GM21447 (cell line): ENCODE data around the gene CCR6.

Source experiments
- ATAC-seq: cut with Tn5 transposase; IDR thresholded peaks from one replicate; pipeline ENCODE4 v1.9.1; 2021; ENCODE audit not compliant: unreplicated experiment

Gene CCR6

DNA sequence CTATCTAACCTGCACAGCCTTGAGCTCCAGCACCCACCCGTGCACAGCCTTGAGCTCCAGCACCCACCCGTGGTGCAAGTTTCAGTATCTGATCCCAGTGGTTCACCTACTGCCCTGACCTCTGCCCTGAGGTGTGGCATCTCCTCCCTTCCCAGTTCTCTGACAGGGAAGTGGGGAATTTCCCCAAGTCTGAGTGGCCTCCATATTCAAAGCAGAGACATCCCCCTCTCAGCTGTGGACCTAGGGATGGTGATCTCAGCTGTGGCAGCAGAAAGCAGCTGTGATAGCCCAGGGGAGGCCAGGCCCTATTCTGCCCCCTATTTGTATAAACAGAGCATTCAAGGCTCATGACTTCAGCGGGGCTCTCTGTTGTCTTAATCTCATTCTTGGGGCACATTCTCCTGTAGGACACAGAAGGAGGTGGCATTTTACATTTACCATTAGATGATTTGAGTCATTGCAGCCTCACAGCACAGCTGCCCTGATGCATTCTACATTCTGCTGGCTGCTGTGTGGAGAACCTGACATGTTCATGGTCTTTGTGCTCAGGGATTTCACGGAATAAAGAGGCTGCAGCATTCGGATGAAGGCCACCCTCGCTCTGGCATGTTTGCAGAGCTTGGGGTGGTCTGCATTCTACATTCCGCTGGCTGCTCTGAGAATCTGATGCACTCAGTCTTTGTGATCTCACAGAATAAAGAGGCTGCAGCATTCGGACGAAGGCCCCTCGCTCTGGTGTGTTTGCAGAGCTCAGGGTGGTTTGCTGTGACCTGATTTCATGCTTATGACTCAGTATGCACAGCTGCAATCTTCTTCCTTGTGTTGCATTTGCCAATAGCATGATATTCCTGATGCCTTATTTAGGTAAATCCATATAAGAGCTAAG lies 17.9 kb downstream of the CCR6 start:
- peak; percentile 52 for ATAC-seq

DNA sequence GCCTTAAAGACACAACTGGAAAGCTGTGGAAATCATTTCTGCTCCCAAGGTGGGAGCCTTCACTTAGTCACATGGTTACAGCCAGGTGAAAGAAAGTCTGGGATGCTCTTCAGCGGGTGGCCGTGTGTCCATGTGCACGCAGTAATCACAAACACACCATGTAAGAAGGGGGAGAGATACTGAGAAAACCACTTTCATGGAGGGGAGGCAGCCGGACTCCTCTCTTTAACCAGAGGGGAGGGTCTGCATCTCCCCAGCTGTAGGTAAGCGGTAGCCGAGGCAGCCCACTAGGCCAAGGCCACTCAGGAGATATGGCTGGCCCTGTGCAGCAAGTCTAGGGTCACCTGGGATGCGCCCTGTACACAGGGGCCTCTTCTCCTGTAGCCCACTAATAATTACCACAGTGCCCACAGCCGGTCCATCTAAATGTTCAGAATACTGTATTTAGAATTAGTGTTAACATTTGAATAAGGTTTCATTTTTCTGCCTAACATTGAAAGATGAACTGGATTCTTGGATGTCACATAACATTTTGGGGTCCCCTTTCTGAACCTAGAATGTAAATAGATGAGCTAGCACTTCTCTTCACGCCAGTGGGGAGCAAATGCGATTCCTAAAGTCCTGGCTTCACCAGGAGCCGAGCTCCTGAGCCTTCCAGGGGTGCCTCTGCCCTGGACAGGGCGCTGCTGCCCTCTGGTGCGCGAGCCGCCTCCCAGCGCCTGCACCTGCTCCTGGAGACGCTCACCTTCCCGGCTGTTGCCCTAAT lies 19.0 kb downstream of the CCR6 start:
- peak; percentile 55 for ATAC-seq

DNA sequence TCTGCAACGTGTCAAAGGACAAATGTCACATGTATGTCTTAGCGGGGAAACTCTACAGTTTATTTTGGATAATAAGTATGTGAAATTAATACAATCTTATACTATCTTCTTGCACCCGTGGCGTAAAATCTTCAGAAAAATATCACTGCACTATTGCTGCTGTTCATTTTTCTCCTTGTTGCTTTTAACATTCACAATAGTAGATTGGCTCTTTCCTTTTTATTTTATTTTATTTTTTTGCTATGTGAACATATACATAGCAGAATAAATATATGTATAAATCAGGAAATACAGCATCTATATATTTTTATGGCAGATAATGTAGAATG lies 19.5 kb downstream of the CCR6 start:
- ATAC-seq: no peak

DNA sequence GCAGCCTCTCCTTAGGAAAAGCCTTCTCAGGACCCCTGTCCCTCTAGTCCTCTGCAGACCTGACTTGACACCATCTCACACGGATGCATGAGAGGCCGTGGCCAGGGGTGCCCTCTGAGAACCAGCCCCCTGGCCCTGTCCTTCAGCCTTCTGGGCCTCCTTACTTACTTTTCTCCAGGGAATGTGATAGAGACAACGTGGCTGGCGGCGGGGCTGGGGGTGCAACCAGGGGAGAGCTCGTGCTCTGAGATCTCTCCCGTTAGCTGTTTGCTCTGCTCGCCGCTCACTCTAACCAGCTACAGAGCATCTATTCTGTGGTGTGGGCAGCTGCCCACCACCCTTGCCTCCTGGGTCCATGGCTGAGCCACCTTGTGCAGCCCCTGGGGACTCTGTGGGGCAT lies 20.1 kb downstream of the CCR6 start:
- ATAC-seq: no peak

DNA sequence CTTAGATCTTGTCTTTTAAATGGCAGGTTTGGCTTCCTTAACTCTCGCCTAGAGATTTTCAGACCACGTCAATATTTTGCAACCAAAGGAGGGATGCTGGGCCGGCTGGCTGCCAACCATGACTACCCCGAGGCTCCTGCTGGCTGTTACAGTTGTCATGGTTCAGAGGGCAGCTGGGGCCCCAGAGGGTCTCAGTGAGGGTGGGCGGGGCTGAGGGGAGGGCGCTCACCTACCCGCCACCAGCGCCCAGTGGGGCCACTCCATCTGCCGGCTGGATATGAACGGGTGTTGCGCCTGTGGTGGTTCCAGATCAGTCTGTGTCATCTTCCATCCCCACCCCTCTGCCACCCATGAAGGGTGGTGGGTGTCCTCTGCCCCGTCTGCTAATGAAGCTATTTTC lies 22.6 kb downstream of the CCR6 start:
- ATAC-seq: no peak

DNA sequence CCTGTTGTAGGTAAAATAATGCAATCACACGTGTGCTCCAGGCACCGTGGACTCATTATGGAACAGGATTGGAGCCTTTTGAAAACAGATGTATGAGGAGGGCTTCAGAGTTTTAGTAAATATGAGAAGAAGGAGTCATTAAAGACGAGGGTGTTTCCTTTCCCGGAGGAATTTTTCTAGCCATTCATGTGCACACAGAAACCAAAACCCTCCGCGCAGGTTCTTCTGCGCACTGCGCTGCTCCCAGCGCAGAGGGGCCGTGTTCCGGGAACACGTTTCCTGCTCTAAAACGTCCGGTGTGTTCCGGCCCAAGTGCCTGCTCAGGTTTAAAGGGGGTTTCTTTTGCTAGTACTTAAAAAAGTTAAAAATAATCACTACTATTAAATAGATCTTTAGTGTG lies 23.2 kb downstream of the CCR6 start:
- no peak for ATAC-seq

DNA sequence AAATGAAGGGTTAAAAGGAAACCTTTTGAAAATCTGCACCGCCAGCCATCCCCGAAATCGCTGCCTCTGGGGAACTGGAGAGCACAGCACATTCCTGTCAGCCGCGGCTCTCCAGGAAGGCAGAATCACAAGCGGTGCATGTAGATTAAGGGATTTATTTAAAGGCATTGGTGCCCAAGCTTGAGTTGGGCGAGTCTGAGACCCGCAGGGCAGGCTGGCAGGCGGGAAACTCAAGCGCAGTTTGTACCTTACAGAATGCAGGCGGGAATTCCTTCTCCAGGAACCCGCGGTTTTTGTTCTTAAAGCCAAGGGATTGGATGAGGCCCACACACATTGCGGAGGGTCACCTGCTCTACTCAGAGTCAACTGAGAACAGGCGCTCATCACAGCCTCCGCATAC lies 24.1 kb downstream of the CCR6 start:
- no peak for ATAC-seq

DNA sequence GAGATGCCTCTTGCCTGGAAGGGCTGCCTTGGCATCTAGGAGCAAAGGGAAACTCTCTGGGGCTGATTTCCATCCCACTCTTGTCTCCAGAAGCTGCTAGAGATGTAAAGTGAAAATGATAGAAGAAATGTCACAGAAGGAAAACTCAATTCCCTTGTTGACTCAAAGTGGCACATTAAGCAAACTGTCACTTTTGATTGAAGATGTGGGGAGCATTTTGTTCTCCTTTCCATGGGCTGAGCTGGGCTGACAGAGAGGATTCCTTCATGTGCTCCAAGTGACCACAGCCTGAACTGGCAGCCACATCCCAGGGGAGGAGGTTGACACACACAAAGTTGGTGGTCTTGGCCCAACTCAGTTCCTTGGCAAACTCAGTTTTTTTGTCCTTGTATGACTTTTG lies 25.1 kb downstream of the CCR6 start:
- ATAC-seq: no peak

DNA sequence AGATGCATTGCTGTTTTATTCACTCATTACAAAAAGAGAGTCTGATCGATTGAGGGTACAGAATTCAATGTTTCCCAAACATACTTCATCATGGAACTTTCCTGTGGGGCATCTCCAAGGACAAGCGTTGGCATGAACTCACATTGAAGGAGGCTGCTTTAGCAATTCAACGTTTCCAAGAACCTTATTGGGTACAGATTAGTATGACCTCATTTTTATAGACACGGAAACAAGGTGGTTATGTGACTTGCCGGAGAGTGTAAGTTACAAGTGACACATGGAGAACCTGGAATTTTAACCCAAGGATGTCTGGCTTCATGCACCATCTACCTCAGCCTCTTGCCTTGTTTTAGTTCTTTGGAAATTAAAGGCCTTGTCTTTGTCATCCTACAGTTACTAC lies 26.1 kb downstream of the CCR6 start:
- no peak for ATAC-seq

DNA sequence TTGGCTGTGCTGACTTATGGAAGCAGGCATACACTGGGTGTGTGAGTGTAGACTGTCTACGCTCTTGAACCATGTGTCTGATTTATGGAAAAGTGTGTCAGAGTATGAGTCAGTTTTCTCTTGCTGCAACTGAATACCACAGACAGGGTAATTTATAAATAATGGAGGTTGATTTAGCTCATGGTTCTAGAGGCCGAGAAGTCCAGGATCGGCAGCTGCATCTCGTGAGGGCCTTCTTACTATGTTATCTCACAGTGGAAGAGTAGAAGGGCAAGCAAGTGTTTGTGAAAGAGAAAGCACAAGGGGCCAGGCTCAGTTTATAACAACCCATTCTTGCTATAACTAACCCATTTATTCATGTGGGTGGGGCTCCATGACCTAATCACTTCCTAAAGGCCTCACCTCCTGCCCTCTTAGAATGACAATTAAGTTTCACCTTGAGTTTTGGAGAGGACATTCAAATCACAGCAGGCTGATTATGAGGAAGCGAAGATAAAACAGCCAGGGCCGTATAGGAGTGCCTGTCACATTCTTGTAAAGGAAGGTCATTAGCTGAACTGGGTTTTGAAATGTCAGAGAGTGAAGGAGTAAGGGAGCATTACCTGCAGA lies 28.1 kb downstream of the CCR6 start:
- ATAC-seq: peak; percentile 45

DNA sequence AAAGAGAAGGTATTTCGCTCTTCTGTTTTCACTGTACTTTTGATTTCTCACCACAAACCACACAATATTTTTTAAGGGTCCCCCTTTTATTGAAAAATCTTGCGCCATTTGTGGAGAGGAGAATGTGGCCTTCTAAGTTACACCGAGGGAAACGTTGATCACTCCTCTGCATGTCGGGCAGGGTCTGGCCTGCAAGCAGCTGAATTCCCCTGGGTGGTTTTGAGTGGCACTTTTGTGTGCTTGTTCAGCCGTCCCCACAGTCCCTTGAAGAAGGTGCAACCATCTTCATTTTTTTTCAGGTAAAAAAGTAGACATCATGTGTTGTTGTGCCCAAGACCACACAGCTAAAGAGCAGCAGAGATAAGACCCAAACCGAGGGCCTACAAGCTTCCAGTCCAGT lies 28.8 kb downstream of the CCR6 start:
- no peak for ATAC-seq

DNA sequence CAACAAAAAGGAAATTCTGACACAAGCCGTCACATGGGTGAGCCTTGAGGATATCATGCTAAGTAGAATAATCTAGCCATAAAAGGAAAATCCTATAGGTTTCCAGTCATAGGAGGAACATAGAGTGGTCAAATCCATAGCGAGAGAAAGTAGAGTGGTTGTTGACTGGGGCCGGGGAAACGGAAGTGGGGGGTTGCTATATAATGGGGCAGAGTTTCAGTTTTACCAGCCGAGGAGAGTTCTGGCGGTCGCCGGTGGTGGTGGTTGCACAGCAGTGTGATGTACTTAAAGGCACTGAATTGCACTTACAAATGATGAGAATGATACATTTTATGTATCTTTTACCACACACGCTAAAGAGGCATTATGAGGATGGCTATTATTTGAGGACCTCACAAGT lies 30.0 kb downstream of the CCR6 start:
- peak; percentile 59 for ATAC-seq

DNA sequence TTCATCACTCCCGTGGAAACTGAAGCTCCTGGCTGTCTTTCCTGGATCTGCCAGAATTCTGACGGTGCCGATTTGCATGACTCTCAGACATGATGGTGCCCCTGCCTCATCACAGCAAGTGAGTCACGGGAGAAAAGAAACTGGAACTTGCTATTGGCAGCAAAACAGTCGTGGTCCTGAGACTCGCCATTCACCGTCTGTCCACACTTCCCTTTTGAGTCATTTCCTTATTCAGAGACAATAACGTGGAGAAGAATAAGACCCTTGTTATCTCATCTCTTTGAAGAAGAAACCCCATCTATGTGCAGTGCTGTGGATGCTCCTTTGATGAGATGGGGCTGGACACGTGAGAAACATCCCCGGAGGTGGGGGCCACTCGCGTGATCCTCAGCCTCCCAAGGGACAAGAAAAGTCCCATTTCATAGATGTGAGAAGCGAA lies 30.6 kb downstream of the CCR6 start:
- peak; percentile 62 for ATAC-seq

DNA sequence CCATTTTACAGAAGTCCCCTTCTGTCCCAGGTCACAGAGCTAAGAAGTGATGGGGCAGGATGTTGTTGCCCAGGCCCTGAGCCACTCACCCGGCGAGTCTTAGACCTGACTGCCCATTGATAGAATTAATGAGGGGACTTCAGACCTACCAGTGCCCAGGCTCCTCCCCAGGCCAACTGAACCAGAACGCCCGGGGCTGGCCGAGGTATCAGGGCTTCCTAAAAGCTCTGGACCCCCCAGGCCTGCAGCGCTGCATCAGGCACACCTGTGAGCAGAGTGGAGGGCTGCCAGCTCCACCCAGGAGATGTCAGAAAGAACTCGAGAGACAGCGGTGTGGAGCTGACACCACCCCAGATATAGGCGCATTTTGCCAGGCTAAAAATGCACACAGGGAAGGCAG lies 31.4 kb downstream of the CCR6 start:
- ATAC-seq: no peak

DNA sequence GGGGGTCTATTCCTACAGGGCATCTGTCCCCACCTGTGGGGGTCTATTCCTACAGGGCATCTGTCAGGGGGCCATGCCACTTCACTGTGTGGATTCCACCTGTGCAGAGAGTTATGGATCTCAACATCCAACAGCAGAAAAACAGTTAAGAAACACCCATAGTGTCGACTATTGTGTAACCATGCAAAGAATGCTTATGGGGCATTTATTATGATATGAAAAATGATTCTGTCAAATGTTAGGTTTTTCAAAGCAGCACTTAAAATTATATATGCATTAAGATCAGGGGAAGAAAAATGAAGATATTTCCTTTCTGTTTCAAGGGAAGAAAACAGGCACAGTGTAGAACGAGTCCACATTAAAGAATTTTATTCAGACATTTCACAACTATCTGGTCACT lies 32.0 kb downstream of the CCR6 start:
- ATAC-seq: no peak

DNA sequence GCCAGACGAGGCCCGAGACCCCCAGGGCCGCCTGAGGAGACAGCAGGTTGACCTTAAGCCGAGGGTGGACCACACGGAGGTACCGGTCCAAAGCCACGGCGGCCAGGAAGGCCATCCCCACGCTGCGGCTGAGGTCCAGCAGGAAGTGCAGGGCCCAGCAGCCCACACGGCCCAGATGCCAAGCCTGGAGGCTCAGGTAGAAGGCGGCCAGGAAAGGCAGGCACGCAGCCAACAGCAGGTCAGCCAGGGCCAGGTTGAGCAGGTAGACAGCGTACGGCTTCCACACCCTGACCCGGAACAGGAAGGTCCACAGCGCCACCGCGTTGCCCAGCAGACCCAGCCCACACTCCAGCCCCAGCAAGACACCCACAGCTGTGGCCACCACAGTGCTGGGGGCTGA lies 34.5 kb downstream of the CCR6 start:
- ATAC-seq: no peak

DNA sequence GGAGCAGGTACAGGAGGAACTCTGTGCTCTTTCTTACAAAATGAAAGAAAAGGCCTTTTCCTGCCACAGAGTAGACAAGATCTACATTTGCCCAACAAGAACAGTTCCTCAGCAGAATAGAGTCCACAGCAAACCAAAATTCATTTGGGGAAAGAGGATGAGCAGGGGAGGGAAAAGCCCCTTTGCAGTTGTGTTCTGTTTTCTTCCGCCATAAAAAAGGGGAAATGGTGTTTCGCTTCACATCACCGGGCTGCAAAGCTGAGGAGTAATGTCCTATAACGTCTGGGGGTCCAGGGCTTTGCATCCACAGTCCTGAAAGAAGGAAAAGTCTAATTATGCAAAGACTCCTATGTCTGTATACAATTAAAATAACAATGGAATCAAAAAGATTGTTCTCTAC lies 35.0 kb downstream of the CCR6 start, which contains the start of gene GPR31:
TSS of gene GPR31 (minus strand) at position 118 of the 400 bp plus-strand sequence. CDS start 149 bp downstream, outside the sequence.
- ATAC-seq: no peak

DNA sequence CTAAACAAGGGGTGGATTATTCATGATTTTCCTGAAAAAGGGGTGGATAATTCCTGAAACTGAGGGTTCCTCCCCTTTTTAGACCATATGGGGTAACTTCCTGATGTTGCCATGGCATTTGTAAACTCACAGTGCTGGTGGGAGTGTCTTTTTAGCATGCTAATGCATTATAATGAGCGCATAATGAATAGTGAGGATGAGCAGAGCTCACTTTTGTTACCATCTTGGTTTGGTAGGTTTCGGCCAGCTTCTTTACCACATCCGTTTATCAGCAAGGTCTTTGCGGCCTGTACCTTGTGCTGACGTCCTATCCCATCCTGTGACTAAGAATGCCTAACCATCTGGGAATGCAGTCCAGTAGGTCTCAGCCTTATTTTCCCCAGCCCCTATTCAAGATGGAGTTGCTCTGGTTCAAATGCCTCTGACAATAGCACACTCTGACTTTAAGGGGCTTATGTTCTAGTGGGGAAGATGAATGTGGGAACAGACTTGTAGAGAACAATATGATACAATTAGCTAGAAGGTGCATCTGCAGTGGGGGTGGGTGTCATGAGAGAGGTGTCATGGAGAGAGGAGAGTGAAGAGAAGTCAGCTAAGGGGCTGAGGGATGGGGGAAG lies 39.1 kb downstream of the CCR6 start:
- no peak for ATAC-seq

DNA sequence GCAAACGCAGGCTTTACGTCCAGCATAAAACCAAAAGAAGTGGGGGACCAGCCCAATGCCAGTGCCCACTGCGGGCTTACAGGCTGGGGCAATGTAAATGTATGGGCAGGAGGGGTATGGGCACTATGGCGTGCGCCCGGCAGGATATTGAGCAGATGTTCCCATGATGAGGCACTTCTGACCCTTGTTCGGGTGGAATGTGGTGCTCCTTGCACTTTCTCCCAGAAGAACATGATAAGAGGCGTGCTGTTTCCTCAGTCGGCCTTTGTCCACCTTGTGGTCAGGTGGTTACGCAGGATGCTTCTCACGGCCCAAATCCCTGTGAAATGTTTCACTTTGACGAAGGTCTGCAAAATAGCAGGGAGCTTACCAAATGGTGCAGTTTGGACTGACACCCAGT lies 39.7 kb downstream of the CCR6 start:
- ATAC-seq: no peak

DNA sequence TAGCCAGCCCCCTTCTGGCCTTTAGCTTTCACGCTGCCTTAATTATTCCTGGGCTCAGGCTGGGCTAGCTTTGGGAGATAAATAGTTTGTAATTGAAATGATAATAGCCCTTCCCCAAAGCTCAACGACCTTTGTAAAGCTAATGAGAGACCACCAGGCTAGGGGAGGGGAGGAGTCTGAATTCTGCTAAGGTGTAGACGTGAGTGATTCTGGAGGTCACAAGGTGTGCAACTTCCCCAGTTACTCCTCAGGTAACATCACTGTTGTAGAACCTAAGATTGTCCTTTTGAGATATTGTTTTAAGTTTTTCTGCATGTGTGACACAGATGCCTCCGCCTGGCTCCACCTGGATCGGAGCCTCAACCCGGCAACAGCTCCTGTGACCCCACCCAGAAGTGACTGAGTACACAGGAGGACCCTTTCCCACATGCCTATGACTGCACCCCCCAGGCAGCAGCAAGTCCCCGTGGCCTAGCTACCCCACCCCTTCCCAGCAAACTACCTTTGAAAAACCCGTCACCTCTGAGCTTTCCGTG lies 40.6 kb downstream of the CCR6 start:
- ATAC-seq: no peak

DNA sequence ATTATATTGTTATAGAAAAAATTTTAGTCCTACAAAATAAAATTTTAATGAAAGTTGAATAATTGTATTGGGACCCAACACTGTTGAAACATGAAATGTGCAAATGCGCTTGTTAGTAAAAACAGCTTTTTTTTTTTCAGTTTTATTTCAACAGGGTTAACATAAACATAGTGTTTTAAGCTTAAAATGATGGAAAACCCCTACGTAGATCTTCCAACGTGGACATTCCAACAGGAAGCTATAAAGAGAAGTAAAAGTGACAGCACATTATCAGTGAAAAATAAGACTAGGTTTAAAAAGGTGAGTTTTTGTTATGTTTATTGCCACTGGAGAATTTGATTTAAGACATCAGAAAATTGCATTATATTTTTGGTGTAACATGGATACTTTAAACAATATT lies 41.4 kb downstream of the CCR6 start:
- ATAC-seq: no peak
